HUES6 (cell line): Measurements from ENCODE around the gene POMT2.

Experiments
- H3K27ac ChIP-seq: 2 replicates; pipeline ENCODE4 v1.7.0; 2013; ENCODE audit warnings: low read depth, mild to moderate bottlenecking, low read length, inconsistent platforms
- H3K27me3 ChIP-seq: 2 replicates; pipeline ENCODE4 v1.6.1; 2013; ENCODE audit warnings: low read length; ENCODE audit not compliant: control insufficient read depth, insufficient read depth
- H3K36me3 ChIP-seq: 2 replicates; pipeline ENCODE4 v1.6.1; 2013; ENCODE audit warnings: low read length; ENCODE audit not compliant: control insufficient read depth, insufficient read depth
- H3K4me1 ChIP-seq: 2 replicates; pipeline ENCODE4 v1.6.1; 2013; ENCODE audit warnings: low read length; ENCODE audit not compliant: control insufficient read depth, insufficient read depth
- H3K4me3 ChIP-seq: 2 replicates; pipeline ENCODE4 v1.5.1; 2013; ENCODE audit warnings: low read depth, low read length
- H3K9ac ChIP-seq: one replicate; pipeline ENCODE4 v1.6.1; 2013; ENCODE audit warnings: mild to moderate bottlenecking, low read length
- H3K9me3 ChIP-seq: 2 replicates; pipeline ENCODE4 v1.6.1; 2013; ENCODE audit warnings: low read depth, low read length; ENCODE audit not compliant: control insufficient read depth, insufficient read depth

The POMT2 gene

DNA sequence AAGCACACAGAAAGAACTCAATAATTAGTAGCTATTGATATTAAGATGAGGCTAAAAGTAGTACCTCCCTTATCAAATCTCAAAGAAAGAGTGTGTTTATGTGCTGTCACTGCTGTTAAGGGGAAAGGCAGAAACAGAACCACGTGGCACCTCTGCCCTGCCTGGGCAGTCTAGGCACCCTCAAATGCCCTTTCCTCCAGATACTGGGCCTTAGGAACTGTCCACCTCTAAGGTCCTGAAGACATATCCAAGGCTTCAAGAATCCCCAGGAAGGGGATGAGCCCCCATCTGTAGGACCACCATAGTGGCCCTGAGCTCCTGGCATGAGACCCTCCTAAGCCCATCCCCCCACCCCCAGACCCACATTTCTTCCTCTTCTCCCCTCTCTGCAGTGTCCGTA, 78.7 kb downstream of the POMT2 start:
- Histone ChIP-seq H3K4me1 (no peaks in the 10 kb centered on the region), H3K9ac (no peak overlapping the region), H3K36me3 (no peaks in the 10 kb centered on the region), H3K4me3 (no peak overlapping the region), H3K9me3 (no peaks in the 10 kb centered on the region), H3K27ac (no peak overlapping the region), H3K27me3 (no peaks in the 10 kb centered on the region)

DNA sequence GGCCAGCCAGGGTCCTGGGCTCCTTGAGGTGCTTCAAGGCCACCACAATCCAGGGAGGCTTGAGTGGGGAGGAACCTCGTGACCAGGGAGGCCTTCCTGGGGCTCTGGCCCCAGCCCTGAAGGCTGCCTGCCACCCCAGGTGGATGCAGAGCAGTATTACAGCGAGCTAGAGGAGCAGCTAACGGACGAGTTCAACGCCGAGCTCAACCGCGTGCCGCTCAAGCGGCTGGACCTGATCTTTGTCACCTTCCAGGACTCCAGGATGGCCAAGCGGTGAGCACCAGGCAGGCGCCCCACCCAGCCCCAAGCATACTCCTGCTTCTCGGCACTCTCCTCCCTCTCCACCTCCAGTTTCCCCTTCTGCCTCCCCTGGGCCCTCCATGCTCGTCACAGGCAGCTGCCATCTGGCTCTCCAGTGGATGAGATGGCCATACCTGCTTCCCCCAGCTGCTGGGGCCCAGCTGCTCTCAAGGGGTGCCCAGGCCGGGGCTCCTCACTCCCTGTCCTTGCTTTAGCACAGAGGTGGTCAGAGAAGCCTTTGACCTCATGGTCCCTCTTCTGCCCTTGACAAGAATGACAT, 80.3 kb downstream of the POMT2 start:
- Histone ChIP-seq H3K27me3 (no peaks in the 10 kb centered on the region), H3K27ac (no peak overlapping the region), H3K9ac (no peak overlapping the region), H3K9me3 (no peaks in the 10 kb centered on the region), H3K4me1 (no peaks in the 10 kb centered on the region), H3K36me3 (no peaks in the 10 kb centered on the region), H3K4me3 (no peak overlapping the region)

GRCh38 chr14:77239412-77239811, 81.3 kb downstream of the POMT2 start:
- Histone ChIP-seq H3K4me1 (no peaks in the 10 kb centered on the region), H3K9ac (no peak overlapping the region), H3K36me3 (no peaks in the 10 kb centered on the region), H3K4me3 (no peak overlapping the region), H3K9me3 (no peaks in the 10 kb centered on the region), H3K27me3 (no peaks in the 10 kb centered on the region), H3K27ac (no peak overlapping the region)

DNA sequence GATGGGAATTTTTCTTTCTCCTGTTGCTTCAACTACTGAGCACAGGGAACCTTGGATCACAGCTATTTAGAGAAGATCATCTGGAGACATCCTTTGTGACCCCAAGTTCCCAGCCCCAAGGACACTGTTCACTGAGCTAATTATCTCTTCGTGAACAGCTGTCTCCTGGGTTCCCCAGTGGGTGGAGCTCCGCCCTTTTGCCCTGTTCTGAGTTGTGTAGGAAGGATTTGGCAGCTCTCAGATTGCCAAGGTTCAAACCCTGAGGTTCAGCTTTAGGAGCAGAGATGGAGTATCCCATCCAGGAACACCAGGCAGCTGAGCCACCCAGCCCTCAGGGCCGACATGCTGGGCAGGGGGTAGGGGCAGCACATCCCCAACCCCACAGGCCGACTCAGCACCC, 81.7 kb downstream of the POMT2 start:
- Histone ChIP-seq H3K9ac (no peak overlapping the region), H3K27ac (no peak overlapping the region)

DNA sequence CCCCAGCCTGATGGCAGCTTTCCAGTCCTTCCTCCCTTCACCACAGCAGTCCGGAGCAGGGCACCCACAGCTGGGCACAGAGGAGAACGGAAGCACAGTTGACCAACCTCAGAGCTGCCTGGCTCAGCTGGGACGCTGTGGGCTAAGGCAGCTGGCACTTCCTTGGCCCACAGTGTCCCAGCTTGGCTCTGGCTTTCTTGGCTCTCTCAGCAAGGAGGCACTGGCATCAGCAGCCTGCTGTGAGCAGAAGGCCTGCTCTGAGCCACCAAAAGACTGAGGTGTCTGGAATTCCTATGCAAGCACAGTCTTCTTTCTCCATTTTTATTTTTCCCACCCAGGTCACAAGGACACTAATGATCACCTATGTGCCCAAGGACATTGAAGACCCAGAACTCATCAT, 82.3 kb downstream of the POMT2 start:
- no peaks in the 10 kb centered on the region for H3K4me1 ChIP-seq
- H3K27ac ChIP-seq = no peak overlapping the region
- no peak overlapping the region for H3K4me3 ChIP-seq
- no peaks in the 10 kb centered on the region for H3K36me3 ChIP-seq
- H3K9ac ChIP-seq = no peak overlapping the region
- no peaks in the 10 kb centered on the region for H3K9me3 ChIP-seq
- no peaks in the 10 kb centered on the region for H3K27me3 ChIP-seq

More for the DNA sequence above, 81.7 kb downstream of the POMT2 start:
- Histone ChIP-seq H3K4me3 (no peak overlapping the region), H3K4me1 (no peaks in the 10 kb centered on the region), H3K9me3 (no peaks in the 10 kb centered on the region), H3K36me3 (no peaks in the 10 kb centered on the region), H3K27me3 (no peaks in the 10 kb centered on the region)

GRCh38 chr14:77236814-77237213, 83.9 kb downstream of the POMT2 start:
- Histone ChIP-seq H3K4me3 (no peak overlapping the region), H3K27me3 (no peaks in the 10 kb centered on the region), H3K4me1 (no peaks in the 10 kb centered on the region), H3K36me3 (no peaks in the 10 kb centered on the region), H3K9ac (no peak overlapping the region), H3K27ac (no peak overlapping the region), H3K9me3 (no peaks in the 10 kb centered on the region)

DNA sequence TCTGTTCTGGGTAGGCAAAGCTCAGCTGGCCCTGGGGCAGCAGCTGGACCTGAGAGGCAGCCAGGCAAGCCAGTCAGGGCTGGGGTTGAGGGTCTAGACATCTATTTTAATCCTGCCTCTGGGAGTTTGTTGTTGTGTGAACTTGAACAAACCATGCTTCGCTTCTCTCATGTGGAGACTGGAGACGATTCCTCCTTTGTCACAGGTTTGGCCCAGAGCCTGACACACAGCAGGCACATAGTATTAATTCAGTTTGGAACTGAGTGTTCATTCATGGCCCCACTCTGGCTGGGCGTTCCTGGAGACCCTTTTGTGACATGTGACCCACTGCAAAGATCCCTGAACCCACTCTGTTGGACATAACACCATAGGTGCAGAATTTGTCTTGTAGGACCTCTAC, 89.0 kb downstream of the POMT2 start:
- H3K4me1 ChIP-seq = no peaks in the 10 kb centered on the region
- no peaks in the 10 kb centered on the region for H3K27me3 ChIP-seq
- H3K27ac ChIP-seq = no peak overlapping the region
- no peak overlapping the region for H3K9ac ChIP-seq
- H3K9me3 ChIP-seq = no peaks in the 10 kb centered on the region
- H3K4me3 ChIP-seq = no peak overlapping the region
- H3K36me3 ChIP-seq = no peaks in the 10 kb centered on the region

- Histone ChIP-seq H3K4me3 (no peak overlapping the region), H3K27ac (no peak overlapping the region), H3K9ac (no peak overlapping the region), H3K9me3 (no peaks in the 10 kb centered on the region), H3K36me3 (no peaks in the 10 kb centered on the region), H3K4me1 (peaks cover 4% of the 10 kb centered on the region; the same call in 1 of the 2 replicates), H3K27me3 (no peaks in the 10 kb centered on the region)
Measured at GRCh38 chr14:77230914-77231313, 89.8 kb downstream of the POMT2 start.

DNA sequence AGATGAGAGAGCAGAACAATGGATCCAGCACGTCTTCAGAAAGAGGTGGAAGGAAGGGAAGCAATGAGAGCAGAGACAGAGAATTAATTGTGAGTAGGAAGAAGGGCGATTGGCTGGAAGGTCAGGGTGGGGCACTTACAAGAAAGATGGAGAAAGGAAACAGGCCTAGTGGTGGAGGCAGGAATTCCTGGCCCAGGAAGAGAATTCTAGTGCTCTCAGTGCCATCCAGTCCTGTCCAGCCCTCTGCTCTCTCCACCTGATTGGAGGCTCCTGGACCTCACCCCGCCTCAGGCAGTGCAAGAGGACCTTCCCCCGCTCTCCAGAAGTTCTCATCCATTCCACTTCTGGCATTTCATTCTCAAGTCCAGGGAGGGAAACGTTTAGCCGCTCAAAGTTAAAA, 92.6 kb downstream of the POMT2 start:
- Histone ChIP-seq H3K9ac (no peak overlapping the region), H3K4me1 (peaks cover 29% of the 10 kb centered on the region), H3K9me3 (no peaks in the 10 kb centered on the region), H3K4me3 (no peak overlapping the region), H3K27ac (no peak overlapping the region), H3K27me3 (no peaks in the 10 kb centered on the region), H3K36me3 (no peaks in the 10 kb centered on the region)

GRCh38 chr14:77225892-77226557, 94.7 kb downstream of the POMT2 start:
- Histone ChIP-seq H3K36me3 (no peaks in the 10 kb centered on the region), H3K4me1 (peaks cover 41% of the 10 kb centered on the region), H3K27ac (no peak overlapping the region)

DNA sequence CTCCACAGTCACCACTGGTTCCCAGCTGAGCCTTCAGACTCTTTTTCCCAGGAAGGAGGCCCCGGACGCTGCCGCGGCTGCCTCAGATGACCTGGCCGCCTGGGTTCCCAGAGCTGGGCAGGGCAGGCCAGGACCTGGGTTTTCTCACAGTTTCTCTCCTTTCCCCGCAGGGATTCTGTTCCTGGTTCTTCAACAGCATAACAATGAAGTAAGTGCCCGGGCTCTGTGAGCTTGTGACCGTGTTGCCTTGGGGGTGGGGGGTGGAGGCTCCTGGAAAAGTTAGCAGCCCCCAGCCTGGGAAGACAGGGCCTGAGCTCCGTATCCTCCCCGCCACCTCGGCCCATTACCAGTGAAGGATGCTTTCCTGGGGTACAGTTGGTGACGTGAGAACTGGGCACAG, 95.4 kb downstream of the POMT2 start:
- Histone ChIP-seq H3K36me3 (no peaks in the 10 kb centered on the region), H3K27ac (no peak overlapping the region), H3K4me1 (peaks cover 44% of the 10 kb centered on the region), H3K4me3 (no peak overlapping the region), H3K9ac (no peak overlapping the region), H3K27me3 (no peaks in the 10 kb centered on the region), H3K9me3 (no peaks in the 10 kb centered on the region)

More at GRCh38 chr14:77225892-77226557, 94.7 kb downstream of the POMT2 start:
- no peaks in the 10 kb centered on the region for H3K27me3 ChIP-seq
- no peaks in the 10 kb centered on the region for H3K9me3 ChIP-seq
- H3K9ac ChIP-seq = no peak overlapping the region
- H3K4me3 ChIP-seq = no peak overlapping the region
